ENCODE measurements around the gene SEC11A. TPM values are rescaled to one million over a fixed set of nuclear protein-coding genes. Genes with fewer than 3 reads are reported as not detected.
A peak's percentile ranks its signal among the peaks of the same experiment; 100 is the strongest.

The SEC11A gene
- total and polyA plus RNA-seq, 2 donors (not counting 1 experiment from before 2014, with no cell fraction given) = 23.1 to 78.0 TPM

DNA sequence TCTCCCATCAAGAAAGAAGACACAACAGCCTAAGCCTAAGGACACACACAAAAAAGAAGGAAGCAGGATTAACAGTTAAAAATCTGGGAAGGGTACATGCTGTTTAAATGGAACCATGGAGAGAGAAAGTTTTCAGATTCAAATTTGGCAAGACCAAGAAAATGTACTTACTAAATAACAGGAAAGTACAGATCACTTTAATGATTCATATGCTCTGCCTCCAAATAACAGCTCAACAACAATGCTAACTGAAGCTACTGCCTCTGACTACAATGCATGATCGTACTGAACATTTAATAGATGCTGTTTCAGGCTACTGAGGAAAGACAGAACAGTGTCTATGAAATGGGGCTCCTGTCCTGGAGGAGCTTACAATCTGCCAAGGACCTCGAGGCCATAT, 49.6 kb downstream of the SEC11A start:
- Histone ChIP-seq H3K27me3 (replicated peaks in 1 of 4; ENCODE audit: control extremely low read depth in 1 of 4, control insufficient read depth in 3 of 4, insufficient read depth in 4 of 4, low read length in 3 of 4) (no peaks in the 10 kb centered on the region), H3K9me3 (ENCODE audit: control extremely low read depth in 1 of 3, control insufficient read depth in 2 of 3, insufficient read depth in 1 of 3, low read length in 2 of 3) (no peaks in the 10 kb centered on the region), H3K9ac (ENCODE audit: low read length) (no peak overlapping the region), H3K4me2 (replicated peaks; ENCODE audit: low read depth, low read length, poor library complexity, severe bottlenecking) (no peak overlapping the region), H3K4me3 (ENCODE audit: control extremely low read depth in 1 of 5, extremely low read depth in 1 of 5, insufficient read depth in 1 of 5, low read depth in 2 of 5, low read length in 4 of 5) (no peak overlapping the region), H3K27ac (ENCODE audit: low read length in 2 of 2) (no peak overlapping the region), H2AFZ (ENCODE audit: insufficient read depth, low read depth, low read length, poor library complexity, severe bottlenecking) (no peak overlapping the region), H3K4me1 (ENCODE audit: control insufficient read depth in 2 of 2, insufficient read depth in 2 of 2, low read length in 2 of 2) (no peaks in the 10 kb centered on the region), H3K79me2 (ENCODE audit: control insufficient read depth, insufficient read depth, low read length) (no peaks in the 10 kb centered on the region), H4K20me1 (ENCODE audit: control insufficient read depth, insufficient read depth, low read length, poor library complexity, severe bottlenecking) (no peaks in the 10 kb centered on the region), H3K36me3 (replicated peaks in 1 of 2; ENCODE audit: control extremely low read depth in 1 of 2, control insufficient read depth in 1 of 2, extremely low read depth in 1 of 2, insufficient read depth in 2 of 2, low read length in 1 of 2) (peaks cover 0 to 42% of the 10 kb centered on the region in 2 experiments)
- no peaks in the 10 kb centered on the region for H3K4me1 Mint-ChIP-seq
- peak overlapping the region; percentile 28 for H3K27ac Mint-ChIP-seq
- ATAC-seq (ENCODE audit: low read depth) (no peak), DNase-seq (no peak)
- no peak overlapping the region for H3K4me3 Mint-ChIP-seq
- WGBS (ENCODE audit: insufficient coverage) = no CpG with 5 or more reads among the region's 2 CpGs
- no peaks in the 10 kb centered on the region for H3K9me3 Mint-ChIP-seq (ENCODE audit: insufficient read depth)
- POLR2A ChIA-PET = no interaction called here
- TF ChIP-seq, protein P1, sequence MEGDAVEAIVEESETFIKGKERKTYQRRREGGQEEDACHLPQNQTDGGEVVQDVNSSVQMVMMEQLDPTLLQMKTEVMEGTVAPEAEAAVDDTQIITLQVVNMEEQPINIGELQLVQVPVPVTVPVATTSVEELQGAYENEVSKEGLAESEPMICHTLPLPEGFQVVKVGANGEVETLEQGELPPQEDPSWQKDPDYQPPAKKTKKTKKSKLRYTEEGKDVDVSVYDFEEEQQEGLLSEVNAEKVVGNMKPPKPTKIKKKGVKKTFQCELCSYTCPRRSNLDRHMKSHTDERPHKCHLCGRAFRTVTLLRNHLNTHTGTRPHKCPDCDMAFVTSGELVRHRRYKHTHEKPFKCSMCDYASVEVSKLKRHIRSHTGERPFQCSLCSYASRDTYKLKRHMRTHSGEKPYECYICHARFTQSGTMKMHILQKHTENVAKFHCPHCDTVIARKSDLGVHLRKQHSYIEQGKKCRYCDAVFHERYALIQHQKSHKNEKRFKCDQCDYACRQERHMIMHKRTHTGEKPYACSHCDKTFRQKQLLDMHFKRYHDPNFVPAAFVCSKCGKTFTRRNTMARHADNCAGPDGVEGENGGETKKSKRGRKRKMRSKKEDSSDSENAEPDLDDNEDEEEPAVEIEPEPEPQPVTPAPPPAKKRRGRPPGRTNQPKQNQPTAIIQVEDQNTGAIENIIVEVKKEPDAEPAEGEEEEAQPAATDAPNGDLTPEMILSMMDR (IDR thresholded peaks at IDR 0.05) = no peak
- TF ChIP-seq EZH2 (IDR thresholded peaks at IDR 0.05; ENCODE audit: borderline replicate concordance, insufficient read depth, low read depth, low read length, poor library complexity, severe bottlenecking) = no peak
- CTCF ChIA-PET = interaction anchor here (1.2 kb wide), 1 partner anchor 12 kb away, joined by 3 read pairs; the partner anchor contains the start of gene WDR73
- intact Hi-C loops (cut with micrococcal nuclease) = no loop called here
- H3K27me3 Mint-ChIP-seq = no peaks in the 10 kb centered on the region

DNA sequence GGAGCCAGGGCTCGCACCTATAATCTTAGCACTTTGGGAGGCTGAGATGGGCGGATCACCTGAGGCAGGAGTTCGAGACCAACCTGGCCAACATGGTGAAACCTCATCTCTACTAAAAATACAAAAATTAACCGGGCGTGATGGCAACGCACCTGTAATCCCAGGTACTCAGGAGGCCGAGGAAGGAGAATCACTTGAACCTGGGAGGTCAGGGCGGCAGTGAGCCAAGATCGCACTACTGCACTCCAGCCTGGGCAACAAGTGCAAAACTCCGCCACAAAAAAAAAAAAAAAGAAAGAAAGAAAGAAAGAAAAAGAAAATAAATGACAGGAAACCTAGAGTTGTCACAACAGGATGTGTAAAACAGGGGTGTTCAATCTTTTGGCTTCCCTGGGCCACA, 54.9 kb downstream of the SEC11A start:
- H3K4me2 ChIP-seq (replicated peaks; ENCODE audit: low read depth, low read length, poor library complexity, severe bottlenecking) = no peak overlapping the region
- H3K9ac ChIP-seq (ENCODE audit: low read length) = no peak overlapping the region
- no peaks in the 10 kb centered on the region for H4K20me1 ChIP-seq (ENCODE audit: control insufficient read depth, insufficient read depth, low read length, poor library complexity, severe bottlenecking)
- TF ChIP-seq, protein P1 (IDR thresholded peaks at IDR 0.05) = no peak
- TF ChIP-seq EZH2 (IDR thresholded peaks at IDR 0.05; ENCODE audit: borderline replicate concordance, insufficient read depth, low read depth, low read length, poor library complexity, severe bottlenecking) = no peak
- Mint-ChIP-seq H3K4me1 (peaks cover 22% of the 10 kb centered on the region), H3K27ac (no peak overlapping the region), H3K9me3 (ENCODE audit: insufficient read depth) (no peaks in the 10 kb centered on the region), H3K4me3 (no peak overlapping the region), H3K27me3 (no peaks in the 10 kb centered on the region)
- DNase-seq (no peak), ATAC-seq (ENCODE audit: low read depth) (no peak)
- POLR2A ChIA-PET = interaction anchor here (0.6 to 0.8 kb wide), 2 partner anchors 50 to 70 kb away, joined by 3 read pairs; no protein-coding TSS in a partner anchor
- H3K27ac ChIP-seq (ENCODE audit: low read length in 2 of 2) = no peak overlapping the region
- H3K4me3 ChIP-seq (ENCODE audit: control extremely low read depth in 1 of 5, extremely low read depth in 1 of 5, insufficient read depth in 1 of 5, low read depth in 2 of 5, low read length in 4 of 5) = no peak overlapping the region
- 98% methylated on average over 10 of the region's 10 CpGs for WGBS (ENCODE audit: insufficient coverage)
- H3K9me3 ChIP-seq (ENCODE audit: control extremely low read depth in 1 of 3, control insufficient read depth in 2 of 3, insufficient read depth in 1 of 3, low read length in 2 of 3) = no peaks in the 10 kb centered on the region
- CTCF ChIA-PET = no interaction called here
- H2AFZ ChIP-seq (ENCODE audit: insufficient read depth, low read depth, low read length, poor library complexity, severe bottlenecking) = no peak overlapping the region
- H3K4me1 ChIP-seq (ENCODE audit: control insufficient read depth in 2 of 2, insufficient read depth in 2 of 2, low read length in 2 of 2) = peaks cover 12 to 16% of the 10 kb centered on the region in 2 donors
- no peaks in the 10 kb centered on the region for H3K27me3 ChIP-seq (replicated peaks in 1 of 4; ENCODE audit: control extremely low read depth in 1 of 4, control insufficient read depth in 3 of 4, insufficient read depth in 4 of 4, low read length in 3 of 4)
- H3K79me2 ChIP-seq (ENCODE audit: control insufficient read depth, insufficient read depth, low read length) = no peaks in the 10 kb centered on the region
- peaks cover 0 to 6% of the 10 kb centered on the region in 2 experiments for H3K36me3 ChIP-seq (replicated peaks in 1 of 2; ENCODE audit: control extremely low read depth in 1 of 2, control insufficient read depth in 1 of 2, extremely low read depth in 1 of 2, insufficient read depth in 2 of 2, low read length in 1 of 2)
- intact Hi-C loops (cut with micrococcal nuclease) = no loop called here
